ENCODE measurements around the gene NDE1.

GRCh38 chr16:15643048-15643945, 6.7 kb upstream of the NDE1 start, which contains the start of gene MARF1:
- TF ChIP-seq, protein P1, sequence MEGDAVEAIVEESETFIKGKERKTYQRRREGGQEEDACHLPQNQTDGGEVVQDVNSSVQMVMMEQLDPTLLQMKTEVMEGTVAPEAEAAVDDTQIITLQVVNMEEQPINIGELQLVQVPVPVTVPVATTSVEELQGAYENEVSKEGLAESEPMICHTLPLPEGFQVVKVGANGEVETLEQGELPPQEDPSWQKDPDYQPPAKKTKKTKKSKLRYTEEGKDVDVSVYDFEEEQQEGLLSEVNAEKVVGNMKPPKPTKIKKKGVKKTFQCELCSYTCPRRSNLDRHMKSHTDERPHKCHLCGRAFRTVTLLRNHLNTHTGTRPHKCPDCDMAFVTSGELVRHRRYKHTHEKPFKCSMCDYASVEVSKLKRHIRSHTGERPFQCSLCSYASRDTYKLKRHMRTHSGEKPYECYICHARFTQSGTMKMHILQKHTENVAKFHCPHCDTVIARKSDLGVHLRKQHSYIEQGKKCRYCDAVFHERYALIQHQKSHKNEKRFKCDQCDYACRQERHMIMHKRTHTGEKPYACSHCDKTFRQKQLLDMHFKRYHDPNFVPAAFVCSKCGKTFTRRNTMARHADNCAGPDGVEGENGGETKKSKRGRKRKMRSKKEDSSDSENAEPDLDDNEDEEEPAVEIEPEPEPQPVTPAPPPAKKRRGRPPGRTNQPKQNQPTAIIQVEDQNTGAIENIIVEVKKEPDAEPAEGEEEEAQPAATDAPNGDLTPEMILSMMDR (IDR thresholded peaks at IDR 0.05; ENCODE audit: insufficient read depth, low read depth, low read length) = peak; percentile 55
- TF ChIP-seq EZH2 (IDR thresholded peaks at IDR 0.05; ENCODE audit: insufficient read depth, low read length) = no peak
